NB4 (cell line): ENCODE results near the gene PIK3R4.

Experiments used
- MYC ChIP-seq: IDR thresholded peaks from 2 replicates; pipeline ENCODE4 v1.6.1; 2011; ENCODE audit warnings: low read depth, low read length
- POLR2A ChIP-seq: IDR thresholded peaks from 2 replicates; pipeline ENCODE4 v1.6.1; 2011; ENCODE audit warnings: mild to moderate bottlenecking; ENCODE audit not compliant: insufficient read length; ENCODE audit errors: extremely low read depth
- TF ChIP-seq, protein P1 (sequence below): IDR thresholded peaks from one replicate; pipeline ENCODE4 v1.5.1; 2012; ENCODE audit warnings: low read depth, low read length
- TF ChIP-seq, protein P2 (sequence below): IDR thresholded peaks from 2 replicates; pipeline ENCODE4 v1.6.1; 2011; ENCODE audit warnings: low read depth, low read length

DNA sequence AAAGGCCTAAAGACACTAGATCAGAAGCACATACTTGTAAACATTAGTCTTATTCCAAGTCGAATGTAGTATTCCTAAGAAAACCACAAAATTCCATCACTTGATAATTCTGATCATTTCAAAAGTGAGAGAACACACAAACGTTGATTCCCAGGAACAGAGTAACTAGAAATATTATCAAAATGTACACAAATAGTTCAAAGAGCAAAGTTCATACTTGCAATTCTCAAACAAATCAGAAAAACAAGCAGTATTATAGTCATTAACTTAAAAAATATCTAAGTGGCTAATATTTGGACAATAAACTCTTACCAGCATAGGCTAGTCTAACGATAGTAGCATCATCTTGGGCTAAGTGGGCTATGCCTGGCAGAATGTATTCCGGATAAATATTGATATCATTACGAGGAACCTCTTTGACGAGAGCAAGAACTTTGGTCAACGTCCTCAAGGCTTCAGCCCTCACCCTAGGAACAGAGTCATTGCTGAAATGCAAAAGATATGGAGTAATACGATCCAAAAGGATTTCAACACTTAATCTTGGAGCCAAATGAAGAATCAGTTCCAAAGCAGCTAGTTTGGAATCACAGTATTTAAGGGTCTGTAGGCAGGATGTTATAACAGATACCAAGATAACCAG lies 13.3 kb downstream of the PIK3R4 start:
- TF ChIP-seq, protein P1, sequence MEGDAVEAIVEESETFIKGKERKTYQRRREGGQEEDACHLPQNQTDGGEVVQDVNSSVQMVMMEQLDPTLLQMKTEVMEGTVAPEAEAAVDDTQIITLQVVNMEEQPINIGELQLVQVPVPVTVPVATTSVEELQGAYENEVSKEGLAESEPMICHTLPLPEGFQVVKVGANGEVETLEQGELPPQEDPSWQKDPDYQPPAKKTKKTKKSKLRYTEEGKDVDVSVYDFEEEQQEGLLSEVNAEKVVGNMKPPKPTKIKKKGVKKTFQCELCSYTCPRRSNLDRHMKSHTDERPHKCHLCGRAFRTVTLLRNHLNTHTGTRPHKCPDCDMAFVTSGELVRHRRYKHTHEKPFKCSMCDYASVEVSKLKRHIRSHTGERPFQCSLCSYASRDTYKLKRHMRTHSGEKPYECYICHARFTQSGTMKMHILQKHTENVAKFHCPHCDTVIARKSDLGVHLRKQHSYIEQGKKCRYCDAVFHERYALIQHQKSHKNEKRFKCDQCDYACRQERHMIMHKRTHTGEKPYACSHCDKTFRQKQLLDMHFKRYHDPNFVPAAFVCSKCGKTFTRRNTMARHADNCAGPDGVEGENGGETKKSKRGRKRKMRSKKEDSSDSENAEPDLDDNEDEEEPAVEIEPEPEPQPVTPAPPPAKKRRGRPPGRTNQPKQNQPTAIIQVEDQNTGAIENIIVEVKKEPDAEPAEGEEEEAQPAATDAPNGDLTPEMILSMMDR = no peak
- TF ChIP-seq POLR2A (no peak), MYC (no peak)
- TF ChIP-seq, protein P2, sequence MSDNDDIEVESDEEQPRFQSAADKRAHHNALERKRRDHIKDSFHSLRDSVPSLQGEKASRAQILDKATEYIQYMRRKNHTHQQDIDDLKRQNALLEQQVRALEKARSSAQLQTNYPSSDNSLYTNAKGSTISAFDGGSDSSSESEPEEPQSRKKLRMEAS = no peak
